Activated naive CD8-positive, alpha-beta T cell treated with anti-CD3 and anti-CD28 coated beads, Interleukin-2, amount 50 U/mL, for 24 hours (primary cell): ENCODE data around the gene CLDN5.

Source experiments
- ATAC-seq: fragments of 150-1000 bp; cut with Tn5 transposase; one replicate; pipeline ENCODE4 v1.10.0; 2021
- DNase-seq: peaks from one replicate; pipeline ENCODE4 v3.0.0; 2021
- H3K27ac Mint-ChIP-seq: one replicate; pipeline ENCODE4 v1.8.0; 2021; ENCODE audit warnings: mild to moderate bottlenecking, mixed read lengths
- H3K27me3 Mint-ChIP-seq: one replicate; pipeline ENCODE4 v1.8.0; 2021; ENCODE audit warnings: mixed read lengths
- H3K36me3 Mint-ChIP-seq: one replicate; pipeline ENCODE4 v1.8.0; 2021; ENCODE audit warnings: low read depth, mixed read lengths
- H3K4me1 Mint-ChIP-seq: one replicate; pipeline ENCODE4 v1.8.0; 2021; ENCODE audit warnings: mixed read lengths
- H3K4me3 Mint-ChIP-seq: one replicate; pipeline ENCODE4 v1.8.0; 2021; ENCODE audit warnings: mild to moderate bottlenecking, moderate library complexity, mixed read lengths
- H3K9me3 Mint-ChIP-seq: one replicate; pipeline ENCODE4 v1.8.0; 2021; ENCODE audit warnings: mixed read lengths

The CLDN5 gene

GRCh38 chr22:19478045-19478900 lies 45.9 kb downstream of the CLDN5 start:
- no peak for ATAC-seq
- peaks cover 34% of the 10 kb centered on the region for H3K4me1 Mint-ChIP-seq
- peak overlapping the region; percentile 99 for H3K27ac Mint-ChIP-seq
- peaks cover 2% of the 10 kb centered on the region for H3K27me3 Mint-ChIP-seq
- H3K9me3 Mint-ChIP-seq, result no peaks in the 10 kb centered on the region
- peak; percentile 12 for DNase-seq
- peak overlapping the region; percentile 97 for H3K4me3 Mint-ChIP-seq
- H3K36me3 Mint-ChIP-seq, result peaks cover 32% of the 10 kb centered on the region

- DNase-seq (no peak), ATAC-seq (no peak)
- Mint-ChIP-seq H3K4me3 (peak overlapping the region; percentile 97), H3K27me3 (peaks cover 2% of the 10 kb centered on the region), H3K27ac (peak overlapping the region; percentile 99), H3K36me3 (peaks cover 28% of the 10 kb centered on the region), H3K9me3 (no peaks in the 10 kb centered on the region), H3K4me1 (peaks cover 33% of the 10 kb centered on the region)
Measured at GRCh38 chr22:19477321-19478044, 46.7 kb downstream of the CLDN5 start.

GRCh38 chr22:19476023-19476422 lies 48.2 kb downstream of the CLDN5 start:
- H3K4me1 Mint-ChIP-seq, result peaks cover 31% of the 10 kb centered on the region
- DNase-seq, result no peak
- H3K4me3 Mint-ChIP-seq, result no peak overlapping the region
- H3K27me3 Mint-ChIP-seq, result peaks cover 2% of the 10 kb centered on the region
- no peak for ATAC-seq
- no peaks in the 10 kb centered on the region for H3K9me3 Mint-ChIP-seq
- H3K27ac Mint-ChIP-seq, result no peak overlapping the region
- H3K36me3 Mint-ChIP-seq, result peaks cover 37% of the 10 kb centered on the region

GRCh38 chr22:19473578-19473977 lies 50.6 kb downstream of the CLDN5 start:
- Mint-ChIP-seq H3K4me3 (no peak overlapping the region), H3K4me1 (peaks cover 18% of the 10 kb centered on the region), H3K9me3 (no peaks in the 10 kb centered on the region), H3K27ac (no peak overlapping the region), H3K36me3 (peaks cover 38% of the 10 kb centered on the region), H3K27me3 (no peaks in the 10 kb centered on the region)
- DNase-seq, result no peak
- peak; percentile 29 for ATAC-seq
